B cell (primary cell): ENCODE measurements around the gene COMT. TPM values are rescaled to one million over a fixed set of nuclear protein-coding genes. Genes with fewer than 3 reads are reported as not detected.
A peak's percentile ranks its signal among the peaks of the same experiment; 100 is the strongest.

Experiments used
- ATAC-seq: fragments of 200-7000 bp; cut with Tn5 transposase; one replicate; pipeline ENCODE4 v1.10.0; 2021; ENCODE audit warnings: low read depth, mild to moderate bottlenecking, moderate number of reproducible peaks, moderate library complexity
- CTCF ChIA-PET: fragments of 350-600 bp; sonication (Branson Sonifier 250); formaldehyde crosslinking; loops from one replicate; lab custom pipeline; 2021; ENCODE audit warnings: antibody characterized with exemption, inconsistent platforms; lab: Charles Lee
- POLR2A ChIA-PET: fragments of 350-600 bp; sonication (Branson Sonifier 250); formaldehyde crosslinking; loops from one replicate; lab custom pipeline; 2021; ENCODE audit warnings: antibody characterized with exemption; lab: Charles Lee
- DNase-seq: peaks from one replicate; pipeline ENCODE4 v3.0.0; 2013
- H2AFZ ChIP-seq: 2 replicates; pipeline ENCODE4 v1.6.1; 2012; ENCODE audit warnings: mild to moderate bottlenecking, low read depth, low read length; ENCODE audit not compliant: insufficient read depth, poor library complexity, severe bottlenecking
- H3K27ac ChIP-seq, 2 donors: 1 replicate in 1 of 2; 2 replicates in 1 of 2; pipeline ENCODE4 v1.5.1; 2012 to 2013; ENCODE audit warnings: low read length in 2 of 2, mild to moderate bottlenecking in 2 of 2, moderate library complexity in 1 of 2
- H3K27me3 ChIP-seq, 4 experiments: fragments of 200-600 bp in 1 of 4; sonication (generic) in 1 of 4; replicated peaks in 1 of 4; 1 replicate in 2 of 4; 2 replicates in 2 of 4; pipeline versions ENCODE4 v1.6.1 to v1.7.0; 2013 to 2016; ENCODE audit warnings: low read length in 3 of 4, mild to moderate bottlenecking in 2 of 4, mixed read lengths in 1 of 4, moderate library complexity in 1 of 4; ENCODE audit not compliant: insufficient read depth in 4 of 4, control insufficient read depth in 3 of 4; ENCODE audit errors: control extremely low read depth in 1 of 4
- H3K36me3 ChIP-seq, 2 experiments: replicated peaks in 1 of 2; 1 replicate in 1 of 2; 2 replicates in 1 of 2; pipeline versions ENCODE4 v1.6.1 to v1.7.1; 2013; ENCODE audit warnings: low read length in 1 of 2; ENCODE audit not compliant: insufficient read depth in 2 of 2, control insufficient read depth in 1 of 2; ENCODE audit errors: control extremely low read depth in 1 of 2, extremely low read depth in 1 of 2
- H3K4me1 ChIP-seq, 2 donors: fragments of 200-600 bp in 1 of 2; sonication (generic) in 1 of 2; 1 replicate in 1 of 2; 2 replicates in 1 of 2; pipeline versions ENCODE4 v1.5.1 to v1.6.1; 2013 to 2017; ENCODE audit warnings: low read length in 2 of 2; ENCODE audit not compliant: control insufficient read depth in 2 of 2, insufficient read depth in 2 of 2
- H3K4me2 ChIP-seq: replicated peaks from 2 replicates; pipeline ENCODE3; 2012; ENCODE audit warnings: mild to moderate bottlenecking, low read depth, low read length; ENCODE audit not compliant: poor library complexity, severe bottlenecking
- H3K4me3 ChIP-seq, 5 experiments: fragments of 200-600 bp in 1 of 5; sonication (generic) in 1 of 5; 1 replicate in 3 of 5; 2 replicates in 2 of 5; pipeline versions ENCODE4 v1.5.1 to v1.7.0; 2011 to 2016; ENCODE audit warnings: low read length in 4 of 5, mild to moderate bottlenecking in 4 of 5, low read depth in 2 of 5, control low read depth in 1 of 5, moderate library complexity in 1 of 5; ENCODE audit not compliant: insufficient read depth in 1 of 5; ENCODE audit errors: control extremely low read depth in 1 of 5, extremely low read depth in 1 of 5
- H3K79me2 ChIP-seq: fragments of 200-600 bp; sonication (generic); one replicate; pipeline ENCODE4 v1.6.0; 2016; ENCODE audit warnings: low read length; ENCODE audit not compliant: control insufficient read depth, insufficient read depth
- H3K9ac ChIP-seq: fragments of 200-600 bp; sonication (generic); 2 replicates; pipeline ENCODE4 v1.6.1; 2017; ENCODE audit warnings: mild to moderate bottlenecking, low read length, moderate library complexity
- H3K9me3 ChIP-seq, 3 donors: one replicate each; pipeline versions ENCODE4 v1.6.1 to v1.7.1; 2013; ENCODE audit warnings: low read length in 2 of 3; ENCODE audit not compliant: control insufficient read depth in 2 of 3, insufficient read depth in 1 of 3; ENCODE audit errors: control extremely low read depth in 1 of 3
- H4K20me1 ChIP-seq: 2 replicates; pipeline ENCODE4 v1.6.0; 2012; ENCODE audit warnings: mild to moderate bottlenecking, low read length; ENCODE audit not compliant: insufficient read depth, control insufficient read depth, poor library complexity, severe bottlenecking
- H3K27ac Mint-ChIP-seq: one replicate; pipeline ENCODE4 v1.8.0; 2021; ENCODE audit warnings: mixed read lengths
- H3K27me3 Mint-ChIP-seq: one replicate; pipeline ENCODE4 v1.8.0; 2021; ENCODE audit warnings: mixed read lengths
- H3K4me1 Mint-ChIP-seq: one replicate; pipeline ENCODE4 v1.8.0; 2021; ENCODE audit warnings: mixed read lengths
- H3K4me3 Mint-ChIP-seq: one replicate; pipeline ENCODE4 v1.8.0; 2021; ENCODE audit warnings: mixed read lengths
- H3K9me3 Mint-ChIP-seq: one replicate; pipeline ENCODE4 v1.8.0; 2022; ENCODE audit warnings: mixed read lengths; ENCODE audit not compliant: insufficient read depth
- EZH2 ChIP-seq: IDR thresholded peaks from 2 replicates; pipeline ENCODE4 v1.6.1; 2012; ENCODE audit warnings: borderline replicate concordance, low read depth, mild to moderate bottlenecking, moderate library complexity, low read length; ENCODE audit not compliant: insufficient read depth, poor library complexity, severe bottlenecking
- WGBS: methylation state at CpG from one replicate; pipeline ENCODE4 v1.1.5; 2013; ENCODE audit warnings: missing lambda C conversion rate; ENCODE audit not compliant: insufficient coverage; 5-methylcytosine and 5-hydroxymethylcytosine counted together
- intact Hi-C: fragments of 100-400 bp; cut with micrococcal nuclease; formaldehyde crosslinking; loops from one replicate; pipeline ENCODE4 v1.10.0; 2022
- polyA plus RNA-seq: library from polyadenylated mRNA; depleted of rRNA; stranded (reverse); fragments of >200 nt; gene quantifications from 2 replicates; pipeline ENCODE4 v1.2.3, GENCODE V29; 2012
- total RNA-seq, 2 donors: library from RNA; stranded (reverse); fragments of 120-200 nt in 1 of 2; gene quantifications; 1 replicate in 1 of 2; 2 replicates in 1 of 2; pipeline versions ENCODE4 v1.2.3 to v1.2.4, GENCODE V29; 2013 to 2022
- TF ChIP-seq, protein P1 (sequence below): fragments of 200-600 bp; IDR thresholded peaks from one replicate; pipeline ENCODE4 v1.8.0; 2022; ENCODE audit warnings: antibody characterized with exemption, mild to moderate bottlenecking

COMT gene
- total and polyA plus RNA-seq, 2 donors (not counting 1 experiment from before 2014, with no cell fraction given): 32.6 to 58.3 TPM

DNA sequence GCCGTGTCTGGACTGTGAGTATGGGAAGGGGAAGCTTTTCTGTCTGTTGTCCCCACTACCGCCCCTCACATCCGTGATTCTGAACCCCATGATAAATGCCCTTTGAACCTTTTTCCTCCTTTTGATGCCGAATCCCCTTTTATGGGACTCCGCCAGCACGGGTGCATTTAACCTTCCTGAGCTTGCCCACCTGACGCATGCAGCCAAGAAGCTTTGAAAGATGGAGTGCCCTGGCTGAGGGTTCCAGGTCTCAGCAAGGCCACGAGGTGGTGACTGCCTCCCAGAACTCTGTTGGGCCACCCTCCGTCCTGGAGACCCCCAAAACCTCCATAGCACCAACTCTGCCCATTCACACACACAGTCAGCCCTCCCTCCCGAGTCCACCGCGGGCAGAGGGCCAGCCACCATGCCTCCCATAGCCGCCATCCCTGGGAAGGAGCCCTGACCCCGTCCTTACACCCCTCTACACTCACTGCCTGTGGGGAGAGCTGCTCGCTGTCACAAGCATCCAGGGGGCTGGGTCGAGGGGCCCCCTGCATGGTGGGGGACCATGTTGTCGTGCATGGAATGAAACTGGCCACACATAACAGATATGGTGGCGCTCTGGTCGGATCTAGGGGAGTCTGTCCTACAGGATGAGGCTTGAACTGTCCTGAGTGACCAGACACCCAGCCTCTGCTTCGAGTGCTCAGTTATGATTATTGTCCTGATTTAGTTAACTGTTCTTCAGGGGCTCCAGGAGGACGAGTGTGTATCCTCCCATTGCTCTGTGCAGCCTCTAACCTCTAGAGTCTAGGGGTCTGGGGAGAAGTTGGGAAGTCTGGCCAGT is 822 bp upstream of the COMT start:
- peak overlapping the region; percentile 99 for H3K9ac ChIP-seq
- H3K9me3 ChIP-seq: peaks cover 0 to 7% (median 2%) of the 10 kb centered on the region in 3 donors
- H3K36me3 ChIP-seq: no peaks in the 10 kb centered on the region
- H2AFZ ChIP-seq: peak overlapping the region; percentile 91
- POLR2A ChIA-PET: no interaction called here
- no peaks in the 10 kb centered on the region for H3K27me3 Mint-ChIP-seq
- peaks cover 43% of the 10 kb centered on the region for H3K79me2 ChIP-seq
- intact Hi-C loops: loop anchor here (5.0 kb wide), 1 partner anchor 48 kb away; no protein-coding TSS in a partner anchor
- H3K27me3 ChIP-seq: no peaks in the 10 kb centered on the region
- H3K27ac ChIP-seq: peak overlapping the region; percentile 62 to 85
- DNase-seq (no peak), ATAC-seq (no peak)
- TF ChIP-seq EZH2: no peak
- TF ChIP-seq, protein P1, sequence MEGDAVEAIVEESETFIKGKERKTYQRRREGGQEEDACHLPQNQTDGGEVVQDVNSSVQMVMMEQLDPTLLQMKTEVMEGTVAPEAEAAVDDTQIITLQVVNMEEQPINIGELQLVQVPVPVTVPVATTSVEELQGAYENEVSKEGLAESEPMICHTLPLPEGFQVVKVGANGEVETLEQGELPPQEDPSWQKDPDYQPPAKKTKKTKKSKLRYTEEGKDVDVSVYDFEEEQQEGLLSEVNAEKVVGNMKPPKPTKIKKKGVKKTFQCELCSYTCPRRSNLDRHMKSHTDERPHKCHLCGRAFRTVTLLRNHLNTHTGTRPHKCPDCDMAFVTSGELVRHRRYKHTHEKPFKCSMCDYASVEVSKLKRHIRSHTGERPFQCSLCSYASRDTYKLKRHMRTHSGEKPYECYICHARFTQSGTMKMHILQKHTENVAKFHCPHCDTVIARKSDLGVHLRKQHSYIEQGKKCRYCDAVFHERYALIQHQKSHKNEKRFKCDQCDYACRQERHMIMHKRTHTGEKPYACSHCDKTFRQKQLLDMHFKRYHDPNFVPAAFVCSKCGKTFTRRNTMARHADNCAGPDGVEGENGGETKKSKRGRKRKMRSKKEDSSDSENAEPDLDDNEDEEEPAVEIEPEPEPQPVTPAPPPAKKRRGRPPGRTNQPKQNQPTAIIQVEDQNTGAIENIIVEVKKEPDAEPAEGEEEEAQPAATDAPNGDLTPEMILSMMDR: no peak
- 71% methylated on average over 14 of the region's 21 CpGs for WGBS
- CTCF ChIA-PET: interaction anchor here (1.0 to 1.3 kb wide), 2 partner anchors 77 to 210 kb away, joined by 3 to 4 read pairs; no protein-coding TSS in a partner anchor
- H3K27ac Mint-ChIP-seq: peak overlapping the region; percentile 91
- peak overlapping the region; percentile 52 to 99 (median 83) for H3K4me3 ChIP-seq
- H3K4me1 Mint-ChIP-seq: peaks cover 36% of the 10 kb centered on the region
- peak overlapping the region; percentile 94 for H3K4me3 Mint-ChIP-seq
- H4K20me1 ChIP-seq: no peaks in the 10 kb centered on the region
- peak overlapping the region; percentile 94 for H3K4me2 ChIP-seq
- peaks cover 24 to 34% of the 10 kb centered on the region in 2 donors for H3K4me1 ChIP-seq
- no peaks in the 10 kb centered on the region for H3K9me3 Mint-ChIP-seq
